ENCODE results near the gene MED27.
A peak's percentile ranks its signal among the peaks of the same experiment; 100 is the strongest.

The MED27 gene

DNA sequence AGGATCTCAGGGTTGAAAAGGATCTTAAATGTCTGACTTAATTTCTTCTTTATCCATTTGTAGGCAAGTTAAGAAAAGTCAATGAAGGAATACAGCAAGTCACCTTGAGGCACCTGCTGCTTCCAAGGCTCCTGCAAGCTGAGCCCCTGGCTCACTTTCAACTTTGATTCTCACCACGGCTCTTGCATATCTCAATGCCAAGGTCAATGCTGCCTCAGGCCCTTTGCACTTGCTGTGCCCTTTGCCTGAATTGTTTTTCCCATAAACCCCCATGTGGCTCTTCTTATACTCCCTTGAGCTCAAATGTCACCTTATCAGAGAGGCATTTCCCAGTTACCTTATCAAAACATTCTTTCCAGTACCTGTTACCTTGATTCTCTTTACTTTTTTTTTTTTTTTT lies 195.4 kb downstream of the MED27 start:
- no peaks in the 10 kb centered on the region for H3K27me3 ChIP-seq
- H3K9ac ChIP-seq: no peak overlapping the region
- no peak overlapping the region for H3K27ac ChIP-seq
- H3K4me2 ChIP-seq: 0 out of 22 replicates have a peak overlapping the region, but pooled peaks of 1 of the 11 experiments have one; percentile 60
- peaks cover 46 to 83% (median 74%) of the 10 kb centered on the region in 10 experiments for H3K4me1 ChIP-seq
- H4K20me1 ChIP-seq: peaks cover 0 to 6% (median 0%) of the 10 kb centered on the region in 11 experiments; a peak in 6 of 22 replicates
- peaks cover 0 to 17% (median 8%) of the 10 kb centered on the region in 11 experiments; a peak in 8 of 22 replicates for H3K36me3 ChIP-seq
- H3K4me3 ChIP-seq: no peak overlapping the region
- no peak for TF ChIP-seq Cebpa-rat (IDR thresholded peaks at IDR 0.05)
- no peaks in the 10 kb centered on the region for H3K9me3 ChIP-seq (replicated peaks in 1 of 11)

DNA sequence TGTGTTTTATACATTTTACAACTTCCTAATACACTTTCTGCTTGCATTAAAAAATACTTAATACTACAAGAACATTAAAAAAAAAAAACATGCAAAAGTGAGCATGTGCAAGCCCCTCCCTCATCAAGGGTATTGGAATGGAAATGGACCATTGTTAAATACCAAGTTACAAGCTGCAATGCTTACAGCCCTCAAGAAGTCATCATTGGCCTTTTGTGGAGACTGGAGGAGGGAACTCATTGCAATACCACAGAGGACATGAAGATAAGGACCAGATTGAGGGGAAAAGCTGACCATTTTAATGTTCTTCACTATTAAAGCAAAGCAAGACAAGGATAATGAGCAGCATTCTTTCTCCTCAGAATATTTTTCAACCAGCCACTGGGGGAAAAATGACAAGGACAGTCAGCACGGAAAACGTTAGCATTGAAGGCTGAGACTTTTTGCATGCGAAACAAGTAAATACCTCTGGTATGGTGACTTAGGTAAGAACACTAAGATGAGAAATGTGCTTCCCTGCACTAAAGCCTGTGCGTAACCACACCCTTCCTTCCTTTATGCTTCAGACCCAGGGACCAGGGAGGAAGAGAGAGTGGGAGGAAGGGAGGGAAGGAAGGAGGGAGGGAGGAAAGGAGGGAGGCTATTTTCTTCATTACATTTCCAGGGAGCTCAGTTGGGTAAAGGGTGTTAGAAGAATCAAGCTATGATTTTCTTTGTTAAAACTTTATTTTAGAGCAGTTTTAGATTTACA lies 198.7 kb downstream of the MED27 start:
- Histone ChIP-seq H3K4me1 (peaks cover 47 to 84% (median 79%) of the 10 kb centered on the region in 10 experiments), H3K4me2 (peak overlapping the region; percentile 56 to 90 (median 80)), H3K27ac (no peak overlapping the region), H4K20me1 (peaks cover 0 to 12% (median 0%) of the 10 kb centered on the region in 11 experiments; a peak in 5 of 22 replicates), H3K9me3 (replicated peaks in 1 of 11) (no peaks in the 10 kb centered on the region), H3K9ac (no peak overlapping the region), H3K27me3 (no peaks in the 10 kb centered on the region), H3K4me3 (no peak overlapping the region), H3K36me3 (peaks cover 0 to 12% (median 0%) of the 10 kb centered on the region in 11 experiments; a peak in 3 of 22 replicates)
- TF ChIP-seq Cebpa-rat (IDR thresholded peaks at IDR 0.05): no peak

DNA sequence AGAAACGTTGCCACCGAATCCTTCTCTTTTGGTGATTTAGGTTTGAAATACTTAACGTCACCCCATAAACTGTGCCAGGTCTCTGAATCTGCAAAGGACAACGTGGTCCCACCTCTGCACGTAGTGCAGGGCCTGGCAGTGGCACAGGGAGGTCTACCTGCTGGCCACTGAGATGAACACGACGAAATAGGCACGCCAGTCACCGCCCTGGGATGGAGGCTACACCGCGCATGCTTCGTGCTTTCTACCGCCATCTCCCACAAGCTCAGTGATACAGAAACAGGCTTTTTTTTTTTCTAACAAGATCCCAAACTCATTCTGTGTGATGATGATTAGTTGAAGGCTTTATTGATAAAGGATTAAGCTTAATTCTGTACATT lies 199.8 kb downstream of the MED27 start:
- H3K4me3 ChIP-seq: no peak overlapping the region
- H4K20me1 ChIP-seq: peaks cover 0 to 12% (median 0%) of the 10 kb centered on the region in 11 experiments; a peak in 5 of 22 replicates
- H3K4me2 ChIP-seq: peak overlapping the region; percentile 53 to 90 (median 79)
- peak overlapping the region in 1 of 11 experiments; percentile 32; a peak in 1 of 22 replicates for H3K27ac ChIP-seq
- H3K36me3 ChIP-seq: peaks cover 0 to 12% (median 5%) of the 10 kb centered on the region in 11 experiments; a peak in 3 of 22 replicates
- H3K27me3 ChIP-seq: no peaks in the 10 kb centered on the region
- no peak for TF ChIP-seq Cebpa-rat (IDR thresholded peaks at IDR 0.05)
- peaks cover 40 to 85% (median 78%) of the 10 kb centered on the region in 10 experiments for H3K4me1 ChIP-seq
- no peaks in the 10 kb centered on the region for H3K9me3 ChIP-seq (replicated peaks in 1 of 11)
- H3K9ac ChIP-seq: peak overlapping the region in 2 of 11 experiments; percentile 44 to 62; a peak in 2 of 22 replicates

DNA sequence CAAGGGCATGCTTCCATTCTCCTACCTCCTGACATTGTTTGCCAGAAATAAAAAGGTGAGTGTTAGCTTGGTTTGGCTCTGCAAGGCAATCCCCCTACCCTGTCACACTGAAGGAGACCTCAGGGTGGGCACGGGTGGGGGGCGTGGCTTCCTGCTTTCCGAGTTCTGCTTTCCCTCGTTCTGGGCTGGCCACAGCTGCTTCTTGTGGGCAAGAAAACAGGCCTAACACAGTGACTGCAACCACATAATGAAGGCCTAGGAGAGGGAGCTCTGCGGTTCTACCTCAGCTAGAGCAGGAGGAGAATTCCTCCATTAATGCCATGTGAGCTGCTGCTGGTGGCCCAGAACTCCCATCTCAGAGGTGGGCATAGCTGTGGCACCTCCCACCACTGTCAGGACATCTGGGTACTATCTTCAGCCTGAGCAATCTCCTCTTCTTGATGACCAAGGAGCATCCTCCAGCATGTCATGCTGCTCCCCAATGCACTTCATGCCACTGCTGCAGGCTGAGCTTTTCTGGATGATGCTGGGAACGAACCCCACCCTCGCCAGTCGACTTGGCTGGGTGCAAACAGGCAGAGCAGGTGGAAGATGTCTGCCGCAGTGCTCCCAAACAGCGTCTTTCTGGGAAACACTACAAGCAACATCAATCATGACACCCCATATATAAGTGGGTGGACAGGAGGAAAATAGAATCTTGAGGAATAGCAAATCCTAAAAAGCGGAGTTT lies 200.3 kb downstream of the MED27 start:
- Histone ChIP-seq H3K27me3 (no peaks in the 10 kb centered on the region), H4K20me1 (peaks cover 0 to 12% (median 0%) of the 10 kb centered on the region in 11 experiments; a peak in 5 of 22 replicates), H3K4me2 (peak overlapping the region; percentile 53 to 90 (median 79)), H3K9ac (peak overlapping the region in 3 of 11 experiments; percentile 18 to 62 (median 44); a peak in 5 of 22 replicates), H3K36me3 (peaks cover 0 to 12% (median 6%) of the 10 kb centered on the region in 11 experiments; a peak in 4 of 22 replicates), H3K9me3 (replicated peaks in 1 of 11) (no peaks in the 10 kb centered on the region), H3K4me1 (peaks cover 40 to 85% (median 77%) of the 10 kb centered on the region in 10 experiments), H3K27ac (peak overlapping the region in 2 of 11 experiments; percentile 8 to 32; a peak in 2 of 22 replicates), H3K4me3 (no peak overlapping the region)
- TF ChIP-seq Cebpa-rat (IDR thresholded peaks at IDR 0.05): no peak

DNA sequence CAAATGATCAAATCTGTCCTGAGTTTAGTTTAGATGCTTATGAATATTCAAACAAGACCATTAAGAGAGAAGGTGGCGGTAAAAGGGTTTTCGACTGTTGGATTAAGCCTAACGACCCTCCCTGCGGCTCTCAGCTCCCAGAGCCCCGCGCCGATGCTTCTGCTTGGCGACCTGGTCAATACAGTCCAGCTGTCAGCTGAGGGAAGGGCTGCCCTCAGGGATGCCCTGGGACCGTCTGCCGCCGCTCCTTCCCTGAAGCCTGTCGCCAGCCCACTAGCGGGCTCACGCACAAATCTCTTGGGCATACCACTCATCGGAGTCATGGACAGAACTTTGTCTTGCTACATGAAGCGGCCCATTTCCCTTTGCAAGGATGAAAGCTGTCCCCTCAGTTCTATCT lies 203.2 kb downstream of the MED27 start:
- H3K27ac ChIP-seq: peak overlapping the region in 7 of 11 experiments; percentile 24 to 54 (median 38); a peak in 12 of 22 replicates
- peak overlapping the region; percentile 31 to 82 (median 69) for H3K4me2 ChIP-seq
- H3K27me3 ChIP-seq: no peaks in the 10 kb centered on the region
- no peak for TF ChIP-seq Cebpa-rat (IDR thresholded peaks at IDR 0.05)
- H3K9me3 ChIP-seq (replicated peaks in 1 of 11): no peaks in the 10 kb centered on the region
- H3K4me3 ChIP-seq: no peak overlapping the region
- peaks cover 0 to 11% (median 0%) of the 10 kb centered on the region in 11 experiments; a peak in 3 of 22 replicates for H3K36me3 ChIP-seq
- peaks cover 33 to 68% (median 65%) of the 10 kb centered on the region in 10 experiments for H3K4me1 ChIP-seq
- H3K9ac ChIP-seq: no peak overlapping the region
- peaks cover 0 to 26% (median 0%) of the 10 kb centered on the region in 11 experiments; a peak in 6 of 22 replicates for H4K20me1 ChIP-seq

DNA sequence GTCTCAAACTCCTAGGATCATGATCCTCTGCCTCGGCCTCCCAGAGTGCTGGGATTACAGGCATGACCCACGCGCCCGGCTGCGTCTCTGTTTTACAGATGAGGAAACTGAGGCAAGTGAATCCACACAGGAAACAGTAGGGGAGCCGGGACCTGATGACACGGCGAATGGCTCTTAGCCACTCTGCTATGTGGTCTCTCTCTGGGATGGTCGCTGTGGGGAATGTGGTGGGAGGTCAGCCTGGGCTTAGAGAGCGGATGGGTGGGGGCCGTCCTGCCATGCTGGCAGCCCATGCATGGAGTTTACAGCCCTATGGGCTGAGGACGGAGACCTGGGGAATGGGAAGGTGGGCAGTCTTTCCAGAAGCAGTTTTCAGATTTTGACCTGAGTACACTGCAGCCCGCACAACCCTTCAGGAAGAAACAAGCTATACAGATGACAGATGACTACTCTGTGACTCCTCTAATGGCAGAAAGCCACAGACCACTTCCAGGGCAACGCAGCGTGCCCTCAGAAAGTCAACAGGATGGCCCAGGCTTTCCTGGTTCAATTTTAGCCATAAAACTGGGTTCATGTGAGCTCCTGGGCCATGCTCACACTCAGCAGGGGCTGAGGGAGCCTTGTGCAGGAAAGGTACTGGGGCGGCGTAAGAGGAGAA lies 203.7 kb downstream of the MED27 start:
- Histone ChIP-seq H3K27me3 (no peaks in the 10 kb centered on the region), H4K20me1 (peaks cover 0 to 30% (median 0%) of the 10 kb centered on the region in 11 experiments; a peak in 6 of 22 replicates), H3K9me3 (replicated peaks in 1 of 11) (no peaks in the 10 kb centered on the region), H3K4me2 (peak overlapping the region; percentile 31 to 82 (median 69); a peak in 21 of 22 replicates), H3K4me3 (no peak overlapping the region), H3K27ac (peak overlapping the region in 7 of 11 experiments; percentile 24 to 54 (median 38); a peak in 11 of 22 replicates), H3K4me1 (peaks cover 27 to 63% (median 60%) of the 10 kb centered on the region in 10 experiments), H3K36me3 (peaks cover 0 to 11% (median 0%) of the 10 kb centered on the region in 11 experiments; a peak in 3 of 22 replicates), H3K9ac (no peak overlapping the region)
- TF ChIP-seq Cebpa-rat (IDR thresholded peaks at IDR 0.05): no peak

DNA sequence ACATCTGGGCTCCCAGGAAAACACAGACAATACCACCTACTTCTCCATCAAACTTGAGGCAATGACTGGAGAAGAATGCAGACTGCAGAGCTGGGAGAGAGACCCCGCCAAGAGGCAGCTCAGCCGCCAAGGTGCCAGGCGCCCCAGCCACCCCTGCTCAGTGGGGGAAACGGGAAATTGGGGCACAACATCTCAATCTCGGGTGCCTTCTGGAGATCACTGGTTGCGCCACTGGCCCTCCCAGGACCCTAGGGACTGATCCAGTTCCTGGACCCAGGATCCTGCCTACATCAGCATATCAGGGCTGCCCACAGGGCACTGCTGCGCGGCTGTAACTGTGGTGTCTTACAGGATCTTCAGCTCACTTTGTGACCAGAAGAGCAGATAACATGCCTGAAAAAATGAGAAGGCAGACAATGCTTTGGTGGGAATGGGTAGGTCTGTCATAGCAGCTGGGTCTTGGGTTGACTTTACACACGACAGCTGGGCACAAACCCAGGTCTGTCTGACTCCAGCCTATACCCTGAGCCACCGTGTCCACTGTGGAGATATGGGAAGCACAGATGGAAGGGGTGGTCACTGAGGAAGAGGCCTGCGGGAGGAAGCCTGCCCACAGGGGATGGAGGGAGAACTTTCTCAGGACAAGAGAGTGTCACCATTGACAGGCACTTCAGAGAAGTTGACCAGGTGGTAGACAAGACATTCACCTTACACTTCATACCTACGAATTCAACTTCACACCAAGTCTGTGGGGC lies 204.6 kb downstream of the MED27 start:
- H3K27me3 ChIP-seq: no peaks in the 10 kb centered on the region
- no peak overlapping the region for H3K4me3 ChIP-seq
- H3K9ac ChIP-seq: no peak overlapping the region
- peak overlapping the region in 1 of 11 experiments; percentile 8; a peak in 1 of 22 replicates for H3K27ac ChIP-seq
- peak overlapping the region in 9 of 11 experiments; percentile 31 to 82 (median 79); a peak in 13 of 22 replicates for H3K4me2 ChIP-seq
- no peak for TF ChIP-seq Cebpa-rat (IDR thresholded peaks at IDR 0.05)
- no peaks in the 10 kb centered on the region for H3K9me3 ChIP-seq (replicated peaks in 1 of 11)
- H3K36me3 ChIP-seq: peaks cover 0 to 11% (median 0%) of the 10 kb centered on the region in 11 experiments; a peak in 3 of 22 replicates
- H3K4me1 ChIP-seq: peaks cover 19 to 54% (median 51%) of the 10 kb centered on the region in 10 experiments
- peaks cover 0 to 35% (median 0%) of the 10 kb centered on the region in 11 experiments; a peak in 6 of 22 replicates for H4K20me1 ChIP-seq

All from BLaER1 treated with 17β-estradiol and CSF1 and Interleukin-3, amounts not matched to agents 10 nM and 100 nM (cell line).